BE2C (cell line): ENCODE data around the gene VTI1A.

Source experiments
- DNase-seq: peaks from one replicate; pipeline ENCODE4 v3.0.0-alpha.2; 2020
- H3K27me3 ChIP-seq: fragments of 250-450 bp; sonication (Bioruptor Pico); 2 replicates; pipeline ENCODE4 v1.5.1; 2020; ENCODE audit warnings: mild to moderate bottlenecking
- H3K36me3 ChIP-seq: fragments of 250-450 bp; sonication (Bioruptor Pico); 2 replicates; pipeline ENCODE4 v1.5.1; 2020; ENCODE audit warnings: mild to moderate bottlenecking
- H3K4me1 ChIP-seq: fragments of 250-450 bp; sonication (Bioruptor Pico); 2 replicates; pipeline ENCODE4 v1.5.1; 2020
- H3K4me3 ChIP-seq: 2 replicates; pipeline ENCODE4 v1.5.1; 2011; ENCODE audit warnings: low read depth, low read length
- H3K9me3 ChIP-seq: fragments of 250-450 bp; sonication (Bioruptor Pico); 2 replicates; pipeline ENCODE4 v1.5.1; 2020
- TF ChIP-seq, protein P1 (sequence below): IDR thresholded peaks from 2 replicates; pipeline ENCODE4 v1.5.1; 2012; ENCODE audit warnings: mild to moderate bottlenecking, low read depth, low read length

VTI1A gene

GRCh38 chr10:112471878-112472487 lies 25.0 kb downstream of the VTI1A start:
- H3K9me3 ChIP-seq, result no peaks in the 10 kb centered on the region
- TF ChIP-seq, protein P1, sequence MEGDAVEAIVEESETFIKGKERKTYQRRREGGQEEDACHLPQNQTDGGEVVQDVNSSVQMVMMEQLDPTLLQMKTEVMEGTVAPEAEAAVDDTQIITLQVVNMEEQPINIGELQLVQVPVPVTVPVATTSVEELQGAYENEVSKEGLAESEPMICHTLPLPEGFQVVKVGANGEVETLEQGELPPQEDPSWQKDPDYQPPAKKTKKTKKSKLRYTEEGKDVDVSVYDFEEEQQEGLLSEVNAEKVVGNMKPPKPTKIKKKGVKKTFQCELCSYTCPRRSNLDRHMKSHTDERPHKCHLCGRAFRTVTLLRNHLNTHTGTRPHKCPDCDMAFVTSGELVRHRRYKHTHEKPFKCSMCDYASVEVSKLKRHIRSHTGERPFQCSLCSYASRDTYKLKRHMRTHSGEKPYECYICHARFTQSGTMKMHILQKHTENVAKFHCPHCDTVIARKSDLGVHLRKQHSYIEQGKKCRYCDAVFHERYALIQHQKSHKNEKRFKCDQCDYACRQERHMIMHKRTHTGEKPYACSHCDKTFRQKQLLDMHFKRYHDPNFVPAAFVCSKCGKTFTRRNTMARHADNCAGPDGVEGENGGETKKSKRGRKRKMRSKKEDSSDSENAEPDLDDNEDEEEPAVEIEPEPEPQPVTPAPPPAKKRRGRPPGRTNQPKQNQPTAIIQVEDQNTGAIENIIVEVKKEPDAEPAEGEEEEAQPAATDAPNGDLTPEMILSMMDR, result peak; percentile 69
- H3K4me1 ChIP-seq, result peaks cover 8% of the 10 kb centered on the region
- no peak for DNase-seq
- H3K36me3 ChIP-seq, result no peaks in the 10 kb centered on the region
- no peak overlapping the region for H3K4me3 ChIP-seq
- H3K27me3 ChIP-seq, result no peaks in the 10 kb centered on the region

DNA sequence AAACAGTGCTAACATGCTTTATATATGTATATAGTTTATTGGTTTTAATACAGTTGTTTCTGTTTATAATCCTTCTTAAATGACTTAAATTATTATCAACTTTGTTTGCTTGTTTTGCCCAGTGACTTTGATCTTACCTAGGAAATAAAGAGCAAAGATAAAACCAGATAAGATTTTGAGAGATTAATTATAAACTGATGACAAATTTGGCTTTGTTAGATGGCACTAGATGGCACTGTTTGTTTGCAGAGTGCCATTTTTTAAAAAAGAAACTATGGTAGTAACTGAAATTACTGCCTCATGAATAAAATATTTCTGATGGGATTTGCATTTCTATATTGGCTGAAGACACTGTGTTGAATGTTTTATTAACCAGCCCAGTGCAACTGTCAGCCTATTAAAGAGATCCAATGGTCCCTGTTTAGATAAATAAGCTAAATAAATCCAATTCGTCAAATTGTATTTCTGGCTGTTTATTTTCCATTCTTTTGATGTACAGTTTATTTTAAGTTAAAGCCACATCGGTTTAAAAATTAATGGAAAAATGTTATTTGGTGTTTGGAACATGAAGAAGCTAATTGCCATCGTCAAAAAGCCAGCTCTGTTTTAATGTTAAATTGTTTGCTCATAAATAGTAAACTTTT lies 28.7 kb downstream of the VTI1A start:
- no peak overlapping the region for H3K4me3 ChIP-seq
- H3K27me3 ChIP-seq, result no peaks in the 10 kb centered on the region
- H3K9me3 ChIP-seq, result no peaks in the 10 kb centered on the region
- H3K36me3 ChIP-seq, result no peaks in the 10 kb centered on the region
- TF ChIP-seq, protein P1, result peak; percentile 50
- DNase-seq, result no peak
- peaks cover 8% of the 10 kb centered on the region for H3K4me1 ChIP-seq

DNA sequence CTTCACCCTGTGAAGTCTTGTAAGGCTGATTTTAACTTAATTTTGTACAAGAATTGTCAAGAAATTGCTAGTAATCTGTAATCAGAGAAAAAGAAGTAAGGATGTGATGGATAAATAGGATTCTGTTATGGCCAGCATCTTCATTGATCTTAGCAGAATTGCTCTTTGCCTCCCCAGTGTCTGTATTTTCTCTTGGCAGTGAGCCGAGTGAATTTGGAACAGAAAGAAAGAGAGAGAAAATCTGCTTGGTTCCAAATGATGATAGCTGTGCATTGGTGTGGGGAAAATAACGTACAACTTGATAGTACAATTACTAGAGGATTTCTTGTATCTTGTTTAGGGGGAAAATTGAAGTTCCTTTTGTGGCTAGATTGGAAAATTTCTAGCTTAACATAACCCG lies 34.6 kb downstream of the VTI1A start:
- Histone ChIP-seq H3K27me3 (no peaks in the 10 kb centered on the region), H3K4me1 (no peaks in the 10 kb centered on the region; the same call in 1 of the 2 replicates), H3K9me3 (no peaks in the 10 kb centered on the region), H3K36me3 (no peaks in the 10 kb centered on the region), H3K4me3 (no peak overlapping the region)
- TF ChIP-seq, protein P1, result no peak
- DNase-seq, result peak; percentile 10

DNA sequence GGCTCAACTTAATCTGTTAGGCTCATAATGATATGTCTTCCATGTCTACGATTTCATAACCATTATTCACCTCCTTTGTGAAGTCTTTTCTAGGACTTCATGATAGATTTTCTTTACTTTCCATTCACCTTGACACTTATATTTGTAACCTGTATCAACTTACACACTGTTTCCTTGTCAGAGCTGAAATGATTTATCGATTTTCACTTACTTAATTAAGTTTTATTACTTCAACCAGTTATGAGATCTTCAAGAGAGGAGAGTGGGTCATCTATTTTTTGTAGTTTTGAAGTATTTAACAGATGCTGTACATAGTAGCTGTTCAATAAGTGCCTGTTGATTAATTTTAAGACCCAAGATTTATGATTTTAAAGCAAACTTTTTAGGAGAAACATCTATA lies 37.4 kb downstream of the VTI1A start:
- TF ChIP-seq, protein P1, result no peak
- H3K4me1 ChIP-seq, result no peaks in the 10 kb centered on the region; the same call in 1 of the 2 replicates
- H3K27me3 ChIP-seq, result no peaks in the 10 kb centered on the region
- no peaks in the 10 kb centered on the region for H3K9me3 ChIP-seq
- no peak overlapping the region for H3K4me3 ChIP-seq
- no peak for DNase-seq
- no peaks in the 10 kb centered on the region for H3K36me3 ChIP-seq

GRCh38 chr10:112487964-112488363 lies 40.9 kb downstream of the VTI1A start:
- H3K4me1 ChIP-seq, result peaks cover 10% of the 10 kb centered on the region

More at GRCh38 chr10:112487964-112488363, 40.9 kb downstream of the VTI1A start:
- H3K9me3 ChIP-seq, result no peaks in the 10 kb centered on the region
- no peaks in the 10 kb centered on the region for H3K27me3 ChIP-seq
- TF ChIP-seq, protein P1, result no peak
- H3K4me3 ChIP-seq, result no peak overlapping the region
- DNase-seq, result no peak
- no peaks in the 10 kb centered on the region for H3K36me3 ChIP-seq
